OCI-LY1 (cell line): ENCODE measurements around the gene DDA1.

ENCODE experiments used
- H2AFZ ChIP-seq: fragments of 200-600 bp; sonication (generic), shearing (Covaris generic); 2 replicates; pipeline ENCODE4 v1.6.0; 2014; ENCODE audit warnings: antibody characterized with exemption, mild to moderate bottlenecking, low read length
- H3F3A ChIP-seq: fragments of 200-600 bp; sonication (generic), shearing (Covaris generic); 2 replicates; pipeline ENCODE4 v1.6.0; 2014; ENCODE audit warnings: mild to moderate bottlenecking, antibody characterized with exemption, low read length, moderate library complexity; ENCODE audit not compliant: insufficient read depth
- H3K27ac ChIP-seq: fragments of 200-600 bp; sonication (generic); 2 replicates; pipeline ENCODE4 v1.5.1; 2014; ENCODE audit warnings: low read length, mixed run types, mild to moderate bottlenecking, low read depth; ENCODE audit not compliant: poor library complexity, severe bottlenecking
- H3K27me3 ChIP-seq: fragments of 200-600 bp; sonication (generic); 2 replicates; pipeline ENCODE4 v1.6.0; 2014; ENCODE audit warnings: antibody characterized with exemption, mild to moderate bottlenecking, low read length, moderate library complexity; ENCODE audit not compliant: insufficient read depth
- H3K36me3 ChIP-seq: fragments of 200-600 bp; sonication (generic); 2 replicates; pipeline ENCODE4 v1.6.1; 2014; ENCODE audit warnings: mild to moderate bottlenecking, antibody characterized with exemption, low read length, moderate library complexity, mixed read lengths; ENCODE audit not compliant: insufficient read depth
- H3K4me1 ChIP-seq: fragments of 200-600 bp; sonication (generic); 2 replicates; pipeline ENCODE4 v1.5.1; 2014; ENCODE audit warnings: mild to moderate bottlenecking, low read length, moderate library complexity; ENCODE audit not compliant: insufficient read depth, severe bottlenecking
- H3K4me2 ChIP-seq: fragments of 200-600 bp; sonication (generic), shearing (Covaris generic); 2 replicates; pipeline ENCODE4 v1.6.1; 2014; ENCODE audit warnings: low read length
- H3K4me3 ChIP-seq: fragments of 200-600 bp; sonication (generic); 2 replicates; pipeline ENCODE4 v1.5.1; 2014; ENCODE audit warnings: low read length, low read depth, mild to moderate bottlenecking, mixed read lengths; ENCODE audit not compliant: poor library complexity, severe bottlenecking
- H3K79me2 ChIP-seq: fragments of 200-600 bp; shearing (Covaris generic); 2 replicates; pipeline ENCODE4 v1.6.1; 2016; ENCODE audit warnings: mixed run types, low read length, mixed read lengths; ENCODE audit not compliant: insufficient read depth
- H3K9ac ChIP-seq: fragments of 200-600 bp; sonication (generic), shearing (Covaris generic); 2 replicates; pipeline ENCODE4 v1.6.1; 2014; ENCODE audit warnings: mild to moderate bottlenecking, low read length, mixed read lengths
- H3K9me2 ChIP-seq: fragments of 200-600 bp; sonication (generic), shearing (Covaris generic); 2 replicates; pipeline ENCODE4 v1.6.1; 2014; ENCODE audit warnings: low read depth, mild to moderate bottlenecking, low read length, mixed read lengths
- H3K9me3 ChIP-seq: fragments of 200-600 bp; shearing (Covaris generic); 2 replicates; pipeline ENCODE4 v1.6.1; 2014; ENCODE audit warnings: low read length, mixed read lengths
- H4K20me1 ChIP-seq: fragments of 200-600 bp; sonication (generic), shearing (Covaris generic); 2 replicates; pipeline ENCODE4 v1.6.0; 2016; ENCODE audit warnings: mild to moderate bottlenecking, low read length; ENCODE audit not compliant: insufficient read depth
- CTCF ChIP-seq: fragments of 200-600 bp; sonication (generic), shearing (Covaris generic); IDR thresholded peaks from 2 replicates; pipeline ENCODE4 v1.5.1; 2017; ENCODE audit warnings: mild to moderate bottlenecking, antibody characterized with exemption, low read length, moderate library complexity, mixed read lengths
- EZH2 ChIP-seq: fragments of 200-600 bp; sonication (generic), shearing (Covaris generic); IDR thresholded peaks from 2 replicates; pipeline ENCODE4 v1.8.0; 2017; ENCODE audit warnings: borderline replicate concordance, mixed run types, mild to moderate bottlenecking, antibody characterized with exemption, low read length, moderate library complexity, mixed read lengths

Gene DDA1

DNA sequence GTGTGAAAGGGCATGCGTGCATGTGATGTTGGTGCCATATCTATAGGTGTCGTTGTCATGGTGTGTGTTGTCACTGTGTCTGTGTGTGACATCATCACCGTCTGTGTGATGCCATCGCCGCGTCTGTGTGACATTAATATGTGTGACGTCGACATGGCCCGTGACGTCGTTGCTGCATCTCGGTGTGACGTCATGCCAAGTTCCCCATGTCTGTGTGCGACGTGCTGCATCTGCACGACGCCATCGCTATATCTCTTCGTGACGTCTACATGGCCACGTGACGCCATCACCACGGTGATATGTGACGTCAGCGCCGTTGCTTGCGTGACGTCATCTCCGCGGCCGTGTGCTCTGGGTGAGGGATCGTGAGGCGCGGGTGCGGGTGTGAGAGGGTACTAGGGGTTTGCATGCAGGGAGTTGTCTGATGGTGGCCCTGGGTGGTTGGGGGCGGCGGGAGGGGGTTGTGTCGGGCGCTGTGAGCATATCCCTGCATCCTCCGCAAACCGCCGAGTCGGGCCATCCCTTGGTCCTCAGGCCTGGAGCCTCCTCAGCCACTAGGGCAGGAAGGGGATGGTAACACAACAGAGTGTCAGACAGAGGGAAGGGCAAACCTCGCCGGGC is 42.6 kb downstream of the DDA1 start:
- H3K27ac ChIP-seq: no peak overlapping the region

GRCh38 chr19:17352608-17353280 is 43.4 kb downstream of the DDA1 start:
- peaks cover 7% of the 10 kb centered on the region; the same call in 1 of the 2 replicates for H3K27me3 ChIP-seq
- H3K9me2 ChIP-seq: no peaks in the 10 kb centered on the region
- no peaks in the 10 kb centered on the region for H3K9me3 ChIP-seq
- no peak for TF ChIP-seq CTCF
- TF ChIP-seq EZH2: no peak
- H3F3A ChIP-seq: no peaks in the 10 kb centered on the region
- no peak overlapping the region for H3K4me2 ChIP-seq
- H3K36me3 ChIP-seq: no peaks in the 10 kb centered on the region
- no peaks in the 10 kb centered on the region for H3K79me2 ChIP-seq
- H4K20me1 ChIP-seq: no peaks in the 10 kb centered on the region
- H2AFZ ChIP-seq: no peak overlapping the region
- no peak overlapping the region for H3K4me3 ChIP-seq
- H3K27ac ChIP-seq: no peak overlapping the region
- H3K9ac ChIP-seq: no peak overlapping the region
- no peaks in the 10 kb centered on the region for H3K4me1 ChIP-seq

More for the DNA sequence above, 42.6 kb downstream of the DDA1 start:
- Histone ChIP-seq H2AFZ (no peak overlapping the region), H3K9ac (no peak overlapping the region), H3K4me2 (no peak overlapping the region), H3K36me3 (no peaks in the 10 kb centered on the region), H3K9me3 (no peaks in the 10 kb centered on the region), H3K27me3 (peaks cover 7% of the 10 kb centered on the region; the same call in 1 of the 2 replicates), H3F3A (no peaks in the 10 kb centered on the region), H3K4me1 (no peaks in the 10 kb centered on the region), H3K9me2 (no peaks in the 10 kb centered on the region), H3K79me2 (no peaks in the 10 kb centered on the region), H4K20me1 (no peaks in the 10 kb centered on the region), H3K4me3 (no peak overlapping the region)
- no peak for TF ChIP-seq EZH2
- TF ChIP-seq CTCF: no peak

GRCh38 chr19:17353386-17353785 is 44.0 kb downstream of the DDA1 start:
- Histone ChIP-seq H3K4me2 (no peak overlapping the region), H3K27ac (no peak overlapping the region), H3F3A (no peaks in the 10 kb centered on the region)

More at GRCh38 chr19:17353386-17353785, 44.0 kb downstream of the DDA1 start:
- Histone ChIP-seq H3K36me3 (no peaks in the 10 kb centered on the region), H3K4me3 (no peak overlapping the region), H3K4me1 (no peaks in the 10 kb centered on the region), H3K9me2 (no peaks in the 10 kb centered on the region), H3K9ac (no peak overlapping the region), H3K9me3 (no peaks in the 10 kb centered on the region), H4K20me1 (no peaks in the 10 kb centered on the region), H2AFZ (no peak overlapping the region), H3K27me3 (peaks cover 7% of the 10 kb centered on the region; the same call in 1 of the 2 replicates), H3K79me2 (no peaks in the 10 kb centered on the region)
- no peak for TF ChIP-seq EZH2
- no peak for TF ChIP-seq CTCF
